NCI-H1105 (cell line): ENCODE data around the gene HSFX3.
A peak's percentile ranks its signal among the peaks of the same experiment; 100 is the strongest.
"Not testable (repeated sequence)": the region's sequence is repeated elsewhere in the genome, so short reads cannot be mapped to it uniquely, and the experiment has no call there.

Source experiments
- DNase-seq: peaks from one replicate; lab custom pipeline; 2025; lab: John Stamatoyannopoulos, UW

Gene HSFX3

DNA sequence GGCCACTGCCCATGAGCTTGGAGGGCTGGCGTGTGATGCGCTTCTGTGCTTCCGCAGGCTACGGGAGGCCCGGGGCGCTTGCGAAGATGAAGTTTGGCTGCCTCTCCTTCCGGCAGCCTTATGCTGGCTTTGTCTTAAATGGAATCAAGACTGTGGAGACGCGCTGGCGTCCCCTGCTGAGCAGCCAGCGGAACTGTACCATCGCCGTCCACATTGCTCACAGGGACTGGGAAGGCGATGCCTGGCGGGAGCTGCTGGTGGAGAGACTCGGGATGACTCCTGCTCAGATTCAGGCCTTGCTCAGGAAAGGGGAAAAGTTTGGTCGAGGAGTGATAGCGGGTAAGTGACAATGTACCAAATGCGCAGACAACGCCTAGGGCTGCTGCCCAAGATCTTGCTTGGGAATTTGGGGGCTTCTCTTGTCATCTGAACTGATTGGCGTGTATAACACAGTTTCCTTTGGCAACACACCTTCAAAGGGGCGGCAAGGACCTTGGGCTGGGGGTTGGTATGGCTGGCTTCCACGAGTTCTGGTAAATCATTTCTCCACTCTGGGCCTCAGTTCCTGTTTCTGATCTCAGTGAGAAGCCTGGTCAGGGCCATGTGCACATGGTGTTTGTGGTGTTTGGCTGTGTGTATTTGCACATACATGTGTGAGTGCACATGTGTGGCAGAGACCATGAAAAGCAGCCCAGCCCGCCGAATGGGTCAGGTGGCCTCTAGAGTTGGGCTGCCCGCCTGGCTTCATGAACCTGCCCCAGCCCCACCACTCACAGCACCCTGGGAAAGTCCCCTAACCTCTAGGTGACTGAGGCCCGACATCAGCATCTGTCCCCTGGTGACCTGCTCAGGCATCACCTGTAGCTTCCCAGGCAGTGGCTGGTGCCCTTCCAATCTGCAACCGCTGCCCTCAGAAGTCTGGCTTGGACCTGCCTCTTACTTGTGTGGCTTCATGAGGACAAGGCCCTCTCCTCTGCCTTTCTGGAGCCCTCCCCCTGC lies 3.9 kb downstream of the HSFX3 start:
- DNase-seq: not testable (repeated sequence)

DNA sequence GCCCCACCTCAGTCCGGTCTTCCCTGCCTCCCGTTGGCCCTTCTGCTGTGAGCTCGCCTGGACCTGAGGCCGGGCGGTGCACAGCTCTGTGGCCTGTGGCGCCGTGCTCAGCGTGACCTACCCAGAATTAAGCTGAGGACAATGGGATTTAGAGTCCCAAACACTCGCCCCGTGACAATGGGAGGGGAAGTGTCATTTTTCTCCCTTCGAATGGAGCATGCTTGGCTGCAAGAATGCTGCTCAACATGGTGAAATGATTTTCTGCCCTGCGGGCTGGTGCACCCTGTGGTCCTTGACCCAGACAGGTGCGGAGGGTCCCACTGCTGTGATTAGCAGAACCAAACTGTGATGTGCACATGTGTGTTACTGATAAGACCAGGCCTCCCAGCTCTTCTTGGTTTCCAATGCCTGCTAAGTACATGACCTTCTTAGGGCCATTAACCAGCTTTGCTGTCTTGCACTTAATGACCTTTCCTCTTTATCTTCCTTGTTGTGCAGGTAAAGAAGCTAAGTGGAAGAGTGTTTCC lies 8.1 kb downstream of the HSFX3 start:
- DNase-seq: no peak

DNA sequence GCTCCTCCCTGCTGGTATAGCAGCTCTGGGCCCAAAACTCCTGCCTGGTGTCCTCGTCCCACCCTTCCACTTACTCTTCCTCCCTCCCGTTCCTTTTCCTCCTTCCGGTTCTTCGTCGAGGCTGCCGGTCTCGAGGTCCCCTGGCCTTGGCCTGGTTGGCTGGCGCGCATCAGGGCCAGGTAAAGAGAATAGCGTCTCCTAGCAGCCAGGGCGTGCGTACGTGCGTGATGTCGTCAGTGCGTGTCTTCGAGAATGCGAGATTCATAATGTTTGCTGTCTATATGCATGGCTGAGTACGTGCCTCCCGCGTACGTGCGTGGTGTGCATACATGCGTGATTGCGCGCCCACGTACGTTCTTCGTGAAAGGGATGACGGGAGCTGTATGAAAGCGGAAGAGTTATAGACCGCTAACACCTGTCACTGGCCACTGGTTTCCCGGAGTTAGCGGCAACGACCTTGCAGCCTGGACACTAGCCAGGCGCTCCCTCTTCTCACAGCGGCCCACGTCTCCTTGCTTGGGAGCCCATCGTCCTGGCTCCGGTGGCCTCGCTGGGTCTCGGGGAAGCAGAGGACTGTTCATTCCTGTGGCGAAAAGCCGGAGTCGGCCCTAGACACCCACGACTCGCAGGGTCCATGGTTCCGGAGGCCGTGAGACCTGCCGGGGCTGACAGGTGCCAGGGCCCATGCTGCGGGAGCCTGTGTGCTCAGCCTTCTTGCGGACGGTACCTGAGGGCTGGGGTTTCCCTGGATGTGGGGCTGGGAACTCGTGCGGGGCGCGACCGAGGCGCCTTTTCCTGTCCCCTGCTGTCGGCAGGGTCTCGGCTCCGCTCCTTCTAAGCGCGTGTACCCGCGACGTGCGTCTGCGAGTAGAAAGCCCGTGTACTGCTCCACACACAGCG lies 8.9 kb downstream of the HSFX3 start, which contains the start of gene EOLA1:
TSS of gene EOLA1 (plus strand) at position 392 of the 900 bp plus-strand sequence. CDS start 4,619 bp downstream, outside the sequence.
- DNase-seq: peak; percentile 98

DNA sequence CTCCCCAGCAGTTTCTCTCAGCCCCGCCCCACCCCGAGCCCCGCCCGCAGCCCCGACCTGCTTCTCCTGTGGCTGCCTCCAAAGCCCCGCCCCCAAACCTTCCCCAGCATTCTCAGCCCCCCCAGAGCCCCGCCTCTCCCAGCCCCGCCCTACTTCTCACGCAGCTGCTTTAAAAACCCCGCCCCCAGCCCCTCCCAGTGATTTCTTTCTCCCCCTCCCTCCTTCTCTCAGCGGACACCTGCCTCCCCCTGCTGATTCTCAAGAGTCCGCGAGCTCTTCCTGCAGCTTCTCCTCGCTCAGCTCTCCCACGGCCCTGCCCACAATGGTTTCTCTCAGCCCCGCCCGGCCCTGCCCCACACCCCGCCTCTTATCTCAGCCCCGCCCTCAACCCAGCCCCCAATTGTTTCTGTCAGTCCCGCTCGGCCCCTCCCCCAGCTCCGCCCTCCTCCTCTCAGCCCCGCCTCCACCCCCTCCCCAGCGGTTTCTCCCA lies 9.5 kb downstream of the HSFX3 start:
- peak; percentile 97 for DNase-seq

DNA sequence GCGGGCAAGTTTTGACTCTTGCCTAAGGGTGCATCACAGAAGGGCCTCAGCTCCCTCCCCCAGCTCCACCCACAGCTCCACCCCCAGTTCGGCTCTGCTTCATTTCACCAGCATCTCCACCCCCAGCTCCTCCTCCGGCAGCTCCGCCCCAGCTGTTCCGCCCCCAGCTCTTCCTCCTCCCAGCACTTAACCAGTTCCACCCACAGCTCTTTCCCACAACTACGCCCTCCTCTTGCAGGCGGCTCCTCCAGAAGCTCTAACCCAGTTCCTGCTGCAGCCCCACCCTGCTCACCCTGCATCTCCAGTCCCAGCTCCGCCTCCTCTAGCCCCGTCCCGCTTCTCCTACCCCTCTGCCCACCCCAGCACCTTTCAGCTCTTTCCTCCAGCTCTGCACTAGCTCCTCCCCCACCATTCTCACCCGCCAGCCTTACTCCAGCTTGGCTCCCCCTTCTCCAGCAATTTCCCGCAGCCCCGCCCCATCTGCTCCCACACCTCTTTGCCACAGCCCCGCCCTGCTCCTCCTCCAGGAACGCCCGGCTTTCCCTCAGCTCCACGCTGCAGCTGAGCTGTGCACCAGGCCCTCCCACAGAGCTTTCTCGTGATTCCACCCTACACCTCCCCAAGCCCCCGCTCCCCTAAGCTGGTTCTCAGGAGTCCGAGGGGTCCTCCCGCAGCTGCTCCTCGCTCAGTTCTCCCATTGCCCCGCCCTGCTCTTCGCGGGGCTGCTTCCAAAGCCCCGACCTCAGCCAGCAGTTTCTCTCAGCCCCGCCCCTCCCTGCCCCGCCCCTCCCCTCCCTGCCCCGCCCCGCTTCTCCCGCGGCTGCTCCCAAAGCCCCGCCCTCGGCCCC lies 10.2 kb downstream of the HSFX3 start:
- peak; percentile 96 for DNase-seq

DNA sequence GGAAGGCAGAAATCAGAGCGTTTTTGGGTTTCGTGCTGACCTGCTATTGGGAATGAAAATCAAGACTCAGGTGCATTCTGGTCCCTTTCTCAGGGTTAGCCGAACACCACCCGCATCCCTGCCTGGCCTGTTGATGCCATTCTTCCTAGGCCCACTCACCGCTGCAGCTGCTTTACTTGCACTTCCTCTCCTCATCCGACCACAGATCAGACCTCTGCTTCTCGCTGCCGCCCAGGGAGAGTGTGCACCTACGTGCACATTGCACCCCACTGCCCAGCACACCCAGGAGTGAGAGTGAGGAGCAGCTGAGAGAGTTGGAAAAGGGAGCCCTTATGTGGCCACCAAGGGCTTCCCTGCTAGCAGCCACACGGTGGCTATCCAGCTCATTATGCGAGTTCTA lies 12.2 kb downstream of the HSFX3 start:
- not testable (repeated sequence) for DNase-seq

DNA sequence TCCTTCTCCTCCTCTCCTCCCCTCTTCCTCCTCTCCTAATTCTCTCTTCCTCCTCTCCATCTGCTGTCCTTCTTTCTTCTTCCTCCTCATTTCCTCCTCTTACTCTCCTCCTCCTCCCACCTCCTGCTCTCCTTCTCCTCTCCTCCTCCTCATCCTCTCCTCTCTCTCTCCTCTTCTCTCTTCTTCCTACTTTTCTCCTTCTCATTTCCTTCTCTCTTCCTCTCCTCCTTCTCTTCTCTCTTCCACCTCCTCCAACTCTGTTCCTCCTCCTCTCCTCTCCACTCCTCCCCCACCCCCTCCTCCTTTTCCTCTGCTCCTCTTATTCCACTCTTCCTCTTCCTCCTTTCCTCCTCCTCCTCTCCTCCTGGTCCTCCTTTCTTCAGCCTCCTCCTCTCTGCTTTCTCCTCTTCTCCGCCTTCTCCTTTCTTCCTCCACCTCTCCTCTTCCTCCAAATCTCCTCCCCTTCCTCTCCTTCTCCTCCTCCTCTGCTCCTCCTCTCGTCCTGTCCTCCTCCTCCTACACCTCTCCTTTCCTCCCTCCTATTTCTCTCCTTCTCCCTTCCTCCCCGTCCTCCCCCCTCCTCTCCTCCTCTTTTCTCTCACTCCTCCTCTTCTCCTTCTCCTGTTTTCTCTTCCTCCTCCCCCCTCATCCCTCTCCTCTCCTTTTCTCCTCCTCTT lies 14.7 kb downstream of the HSFX3 start:
- DNase-seq: not testable (repeated sequence)

DNA sequence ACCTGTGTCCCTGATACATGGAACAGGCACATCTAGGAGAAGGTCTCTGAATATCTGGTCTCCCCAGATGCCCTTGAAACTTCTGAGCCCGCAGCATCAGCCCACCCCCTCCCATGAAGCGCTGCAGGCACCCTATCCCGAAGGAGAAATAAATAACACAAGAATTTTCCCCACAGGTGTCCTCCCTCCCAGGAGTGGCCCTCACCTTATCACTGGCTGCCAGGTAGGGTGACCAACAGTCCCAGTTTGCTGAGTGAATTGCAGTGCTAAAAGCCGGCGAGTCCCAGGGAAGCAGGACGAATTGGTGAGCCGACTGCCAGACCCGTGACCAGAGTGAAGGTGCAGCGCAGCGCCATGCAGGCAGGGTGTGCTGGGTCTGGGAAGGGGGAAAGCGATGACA lies 15.7 kb downstream of the HSFX3 start:
- DNase-seq: not testable (repeated sequence)

DNA sequence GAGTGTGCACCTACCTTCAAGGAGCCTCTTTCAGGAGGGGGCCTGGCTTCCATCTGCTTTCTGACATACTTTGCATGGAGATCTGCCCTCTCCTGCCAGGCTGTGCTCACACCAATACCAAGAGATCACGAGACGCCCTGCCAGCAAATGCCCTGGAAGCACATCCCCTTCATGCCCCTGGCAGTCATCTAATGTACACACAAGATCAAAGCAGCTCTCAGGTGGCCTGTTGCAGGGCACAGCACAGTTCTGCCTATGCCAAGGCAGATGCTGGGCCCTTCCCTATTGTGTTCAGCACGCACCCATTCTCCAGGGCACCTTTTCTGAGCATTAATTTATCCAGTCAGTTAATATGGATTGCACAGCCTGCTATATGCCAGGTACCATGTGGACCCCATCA lies 16.9 kb downstream of the HSFX3 start:
- DNase-seq: not testable (repeated sequence)

DNA sequence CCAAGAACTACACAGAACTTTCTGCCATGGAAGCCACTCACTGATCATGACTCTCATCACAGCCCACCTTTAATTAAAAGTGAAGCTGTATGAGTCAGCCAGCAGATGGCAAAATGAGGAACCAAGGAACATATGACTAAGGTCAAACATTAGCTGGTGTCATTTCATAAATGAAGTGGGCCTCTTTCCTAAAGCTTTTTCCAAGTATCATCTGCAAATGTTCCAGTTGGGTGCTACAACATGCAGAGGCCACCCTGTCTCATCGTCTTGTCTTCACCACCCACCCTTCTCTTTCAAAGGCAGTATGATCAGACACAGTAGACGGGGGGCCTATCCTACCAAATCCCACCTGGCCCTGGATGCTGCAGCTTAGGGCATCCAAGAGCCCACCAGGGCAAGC lies 18.1 kb downstream of the HSFX3 start:
- DNase-seq: no peak

DNA sequence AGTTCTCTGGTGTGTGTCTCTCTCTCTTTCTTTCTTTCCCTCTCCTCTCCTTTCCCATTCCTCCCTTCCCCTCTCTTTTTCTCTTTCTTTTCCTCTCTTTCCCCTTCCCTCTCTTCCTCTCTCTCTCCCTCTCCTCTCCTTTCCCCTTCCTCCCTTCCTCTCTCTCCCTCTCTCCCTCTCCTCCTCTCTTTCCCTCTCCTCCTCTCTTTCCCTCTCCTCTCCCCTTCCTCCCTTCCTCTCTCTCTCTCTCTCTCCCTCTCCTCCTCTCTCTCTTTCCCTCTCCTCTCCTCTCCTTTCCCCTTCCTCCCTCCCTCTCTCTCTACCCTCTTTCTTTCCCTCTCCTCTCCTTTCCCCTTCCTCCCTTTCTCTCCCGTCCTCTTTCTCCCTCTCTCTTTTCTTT lies 21.3 kb downstream of the HSFX3 start:
- no peak for DNase-seq

DNA sequence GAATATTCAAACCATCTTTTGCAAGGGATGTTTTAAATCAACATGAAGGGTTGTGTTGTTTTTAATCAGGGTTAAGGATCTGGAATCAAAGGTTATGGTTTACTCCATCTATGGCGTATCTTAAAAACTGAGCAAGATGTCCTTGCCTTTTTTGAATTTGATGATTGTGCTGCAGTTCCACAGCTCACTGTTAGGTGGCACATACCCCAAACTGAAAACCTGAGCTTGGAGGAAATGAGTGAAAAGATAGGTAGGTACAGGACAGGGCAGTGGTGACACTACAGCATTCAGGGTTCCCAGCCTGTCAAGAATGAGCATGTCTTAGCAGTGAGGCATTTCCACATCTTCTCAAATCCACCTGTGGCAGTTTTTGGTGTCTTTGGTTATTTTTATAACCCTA lies 22.0 kb downstream of the HSFX3 start:
- peak; percentile 24 for DNase-seq

DNA sequence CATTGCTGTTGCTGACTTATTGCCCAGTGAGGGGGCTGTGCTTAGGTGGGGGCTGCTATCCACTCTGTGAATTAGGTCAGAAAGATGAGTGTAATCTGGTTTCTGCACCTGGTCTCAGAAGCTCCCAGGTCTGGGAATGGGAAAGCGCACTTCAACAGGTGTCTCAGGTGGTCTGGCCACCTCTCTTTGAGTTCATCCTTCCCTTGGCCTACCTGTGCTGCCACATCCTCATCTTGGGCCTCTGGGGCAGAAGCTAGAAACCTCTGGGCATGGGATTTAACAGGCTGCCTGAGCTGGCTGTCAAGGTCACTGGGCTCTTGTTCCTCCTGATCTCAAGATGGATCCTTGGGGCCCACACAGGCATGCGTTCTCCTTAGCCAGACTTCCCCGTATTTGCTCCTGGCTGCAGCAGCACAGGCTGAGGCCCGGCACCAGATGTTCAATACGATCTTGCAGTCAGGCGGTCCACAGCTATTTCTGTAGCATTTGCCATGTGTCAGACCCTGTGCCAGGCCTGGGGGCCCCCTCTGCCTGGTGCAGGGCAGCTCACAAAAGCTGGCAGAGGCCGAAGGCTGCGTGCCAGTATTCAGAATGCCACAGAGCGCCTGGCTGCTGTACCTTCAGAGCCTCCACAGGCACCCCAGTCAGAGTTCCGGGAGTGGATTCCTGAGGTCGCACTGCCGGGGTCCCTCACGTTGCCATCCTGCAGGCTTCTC lies 23.2 kb downstream of the HSFX3 start:
- DNase-seq: not testable (repeated sequence)

DNA sequence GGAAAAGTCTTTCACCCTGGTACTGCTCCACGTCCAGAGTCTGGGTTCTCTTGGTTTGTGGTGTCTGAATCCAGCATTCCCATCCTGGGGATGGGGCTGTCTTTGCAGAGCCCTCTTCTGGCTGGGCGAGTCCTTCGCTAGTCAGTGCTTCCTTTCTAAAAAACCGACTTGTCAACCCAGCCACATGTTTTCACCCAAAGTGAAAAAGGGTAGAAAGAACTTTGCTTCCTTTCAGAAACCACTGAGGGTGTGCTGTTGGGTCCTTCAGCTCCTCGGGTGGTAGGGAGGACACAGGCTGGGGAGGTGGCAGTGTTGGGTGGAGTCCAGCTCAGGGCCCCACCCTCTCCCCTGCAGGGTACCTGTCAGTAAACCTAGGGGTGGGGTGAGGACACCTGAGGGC lies 23.8 kb downstream of the HSFX3 start:
- not testable (repeated sequence) for DNase-seq

DNA sequence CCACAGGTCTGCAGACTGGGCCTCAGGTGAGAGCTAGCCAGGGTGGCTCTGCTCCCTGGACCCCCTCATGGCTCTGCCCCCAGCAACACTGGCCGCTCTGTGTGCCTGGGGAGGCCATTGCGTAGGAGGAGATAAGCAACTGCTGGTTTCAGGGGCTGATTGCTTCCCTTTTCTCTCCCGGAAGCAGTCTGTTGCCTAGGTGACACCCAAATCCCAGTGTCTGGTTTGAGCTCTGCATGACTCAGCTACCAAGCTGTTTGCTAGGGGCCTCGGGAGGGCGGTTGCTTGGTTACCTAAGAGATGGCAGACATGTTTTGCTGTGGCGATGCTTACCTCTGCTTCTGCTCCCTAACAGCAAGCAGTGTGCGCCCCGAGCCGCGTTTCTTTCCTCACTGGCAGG lies 24.3 kb downstream of the HSFX3 start:
- peak; percentile 66 for DNase-seq

DNA sequence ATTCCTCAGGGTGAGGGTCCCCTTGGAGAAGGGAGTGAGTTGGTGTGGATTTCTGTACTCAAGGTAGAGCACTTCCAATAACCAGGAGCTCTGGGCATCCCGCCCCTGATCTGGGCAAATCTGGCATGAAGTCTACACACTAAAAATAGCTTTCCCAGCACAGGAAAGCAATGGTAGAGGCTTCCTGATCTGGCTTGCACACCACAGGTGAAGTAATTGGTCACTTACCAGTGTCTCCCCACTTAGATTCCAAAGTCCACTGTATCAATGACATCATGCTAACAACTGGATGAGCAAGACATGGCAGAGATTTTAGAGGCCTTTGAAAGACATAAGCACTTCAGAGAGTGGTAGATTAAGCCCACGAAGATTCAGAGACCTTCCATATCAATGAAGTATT lies 26.8 kb downstream of the HSFX3 start:
- DNase-seq: no peak

DNA sequence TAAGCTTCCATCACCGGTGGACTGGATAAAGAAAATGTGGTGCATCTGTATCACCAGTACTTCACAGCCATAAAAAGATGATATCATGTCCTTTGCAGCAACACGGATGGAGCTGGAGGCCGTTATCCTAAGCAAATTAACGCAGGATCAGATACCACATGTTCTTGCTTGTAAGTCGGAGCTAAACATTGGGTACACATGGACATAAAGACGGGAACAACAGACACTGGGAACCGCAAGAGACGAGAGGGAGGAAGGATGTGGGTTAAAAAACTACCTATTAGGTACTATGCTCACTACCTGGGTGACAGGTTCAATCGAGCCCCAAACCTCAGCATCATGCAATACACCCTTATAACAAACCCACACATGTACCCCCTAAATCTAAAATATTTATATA lies 28.3 kb downstream of the HSFX3 start:
- DNase-seq: no peak

DNA sequence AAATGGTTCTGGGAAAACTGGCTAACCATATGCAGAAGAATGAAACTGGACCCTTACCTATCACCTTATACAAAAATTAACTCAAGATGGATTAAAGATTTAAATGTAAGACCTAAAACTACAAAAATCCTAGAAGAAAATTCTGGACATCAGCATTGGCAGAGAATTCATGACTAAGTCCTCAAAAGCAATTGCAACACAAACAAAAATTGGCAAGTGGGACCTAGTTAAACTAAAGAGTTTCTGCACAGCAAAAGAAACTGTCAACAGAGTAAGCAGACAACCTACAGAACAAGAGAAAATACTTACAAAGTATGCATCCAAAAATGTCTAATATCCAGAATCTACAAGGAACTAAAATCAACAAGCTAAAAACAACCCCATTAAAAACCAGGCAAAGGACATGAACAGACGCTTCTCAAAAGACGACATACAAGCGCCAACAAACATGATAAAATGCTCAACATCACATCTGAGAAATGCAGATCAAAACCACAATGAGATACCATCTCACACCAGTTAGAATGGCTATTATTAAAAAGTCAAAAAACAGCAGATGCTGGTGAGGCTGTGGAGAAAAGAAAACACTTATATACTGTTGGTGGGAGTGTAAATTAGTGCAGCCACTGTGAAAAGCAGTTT lies 29.0 kb downstream of the HSFX3 start:
- not testable (repeated sequence) for DNase-seq

DNA sequence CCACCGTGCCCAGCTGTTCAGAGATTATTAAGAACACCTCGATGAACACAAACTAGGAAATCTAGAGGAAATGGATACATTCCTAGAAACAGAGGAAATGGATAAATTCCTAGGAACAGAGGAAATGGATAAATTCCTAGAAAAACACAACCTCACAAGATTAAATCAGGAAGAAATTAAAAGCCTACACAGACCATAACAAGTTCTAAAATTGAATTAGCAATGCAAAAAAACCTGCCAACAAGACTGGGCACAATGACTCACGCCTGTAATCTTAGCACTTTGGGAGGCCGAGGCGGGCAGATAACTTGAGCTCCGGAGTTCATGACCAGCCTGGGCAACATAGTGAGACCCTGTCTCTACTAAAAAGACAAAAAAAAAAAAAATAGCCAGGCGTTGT lies 31.5 kb downstream of the HSFX3 start:
- DNase-seq: no peak
